GM21360 (cell line): ENCODE data around the gene MLLT10.
"Not testable (repeated sequence)": the region's sequence is repeated elsewhere in the genome, so short reads cannot be mapped to it uniquely, and the experiment has no call there.

Experiments
- ATAC-seq: cut with Tn5 transposase; IDR thresholded peaks from one replicate; pipeline ENCODE4 v1.9.1; 2021; ENCODE audit warnings: mild to moderate bottlenecking, moderate library complexity; ENCODE audit not compliant: unreplicated experiment

Gene MLLT10

DNA sequence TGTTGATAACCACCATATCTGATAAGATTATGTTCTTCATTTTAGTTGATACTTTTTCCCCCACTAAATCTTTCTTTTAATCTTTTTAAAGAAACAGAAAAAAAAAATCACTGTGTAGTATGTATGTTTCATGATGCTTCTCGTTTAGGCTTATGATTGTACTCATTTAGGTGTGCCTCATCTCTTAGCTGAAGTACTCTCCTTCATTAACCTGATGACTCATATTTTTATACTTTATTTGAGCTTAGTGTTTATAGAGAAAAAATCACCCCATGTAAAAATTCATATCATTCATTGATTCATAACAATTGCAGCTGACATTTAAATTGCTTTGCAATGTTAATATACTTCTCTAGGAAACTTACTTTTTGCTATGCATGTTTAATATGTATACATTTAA is 158.9 kb downstream of the MLLT10 start:
- ATAC-seq: no peak

DNA sequence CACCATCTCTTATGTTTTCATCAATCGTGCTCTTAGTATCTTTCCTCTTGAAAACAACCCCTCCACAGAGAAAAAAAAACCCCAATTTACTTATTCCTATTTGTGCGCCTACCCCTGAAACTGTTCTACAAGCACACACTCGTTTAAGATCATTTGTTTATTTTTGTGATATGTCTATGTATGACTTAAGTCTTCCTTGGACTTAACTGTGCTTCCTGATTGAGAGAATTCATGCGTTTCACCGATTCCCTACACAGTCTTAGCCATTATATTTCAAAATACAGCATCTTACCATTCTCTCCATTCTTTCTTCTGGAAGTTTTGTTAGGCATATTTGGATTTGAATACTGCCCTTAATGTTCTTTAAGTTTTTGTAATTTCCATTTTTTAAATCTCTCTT is 159.4 kb downstream of the MLLT10 start:
- no peak for ATAC-seq

DNA sequence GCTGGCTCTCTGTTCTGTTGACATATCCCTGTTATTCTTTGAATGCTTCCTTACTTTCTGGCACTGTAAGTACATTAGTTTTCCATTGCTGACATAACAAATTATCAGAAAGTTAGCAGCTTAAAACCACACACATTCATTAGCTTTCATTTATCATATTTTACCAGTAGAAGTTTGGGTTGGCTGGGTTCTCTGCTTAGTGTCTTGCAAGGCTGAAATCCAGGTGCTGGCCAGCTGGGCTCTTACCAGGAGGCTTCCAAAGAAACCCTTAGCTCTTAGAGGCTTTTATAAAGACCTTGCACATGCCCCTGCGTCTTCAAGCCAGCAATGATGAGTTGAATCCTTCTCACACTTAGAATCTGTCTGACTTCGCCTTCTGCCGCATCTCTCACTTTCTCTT is 160.6 kb downstream of the MLLT10 start:
- no peak for ATAC-seq

DNA sequence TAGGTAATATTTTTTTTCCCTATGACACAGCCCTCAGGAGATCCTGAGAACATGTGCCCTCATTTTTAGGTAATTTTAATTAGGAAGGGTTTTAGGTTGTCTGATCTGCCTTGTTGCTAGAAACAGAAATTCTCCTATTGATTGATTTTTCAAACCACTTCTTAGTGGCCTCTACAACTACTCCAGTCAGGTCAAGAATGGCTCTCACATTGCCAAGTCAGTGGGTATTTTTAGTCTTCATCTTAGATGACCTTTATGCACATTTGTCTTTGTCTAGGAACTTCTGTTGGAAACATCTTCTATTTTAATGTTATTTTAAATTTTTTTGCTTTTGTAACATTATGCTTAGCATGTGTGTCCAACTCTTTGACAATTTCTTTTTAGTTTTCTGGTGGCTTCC is 162.3 kb downstream of the MLLT10 start:
- no peak for ATAC-seq

DNA sequence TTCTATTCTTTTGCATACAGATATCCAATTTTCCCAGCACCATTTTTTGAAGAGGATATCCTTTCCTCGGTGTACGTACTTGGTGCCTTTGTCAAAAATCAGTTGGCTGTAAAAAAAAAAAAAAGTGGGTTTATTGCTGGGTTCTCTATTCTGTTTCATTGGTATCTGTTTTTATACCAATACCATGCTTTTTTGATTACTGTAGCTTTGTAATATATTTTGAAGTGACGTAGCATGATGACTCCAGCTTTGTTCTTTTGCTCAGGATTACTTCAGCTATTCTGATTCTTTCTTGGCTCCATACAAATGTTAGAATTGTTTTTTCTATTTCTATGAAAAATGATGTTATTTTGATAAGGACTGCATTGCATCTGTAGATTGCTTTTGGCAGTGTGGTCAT is 165.5 kb downstream of the MLLT10 start:
- no peak for ATAC-seq

DNA sequence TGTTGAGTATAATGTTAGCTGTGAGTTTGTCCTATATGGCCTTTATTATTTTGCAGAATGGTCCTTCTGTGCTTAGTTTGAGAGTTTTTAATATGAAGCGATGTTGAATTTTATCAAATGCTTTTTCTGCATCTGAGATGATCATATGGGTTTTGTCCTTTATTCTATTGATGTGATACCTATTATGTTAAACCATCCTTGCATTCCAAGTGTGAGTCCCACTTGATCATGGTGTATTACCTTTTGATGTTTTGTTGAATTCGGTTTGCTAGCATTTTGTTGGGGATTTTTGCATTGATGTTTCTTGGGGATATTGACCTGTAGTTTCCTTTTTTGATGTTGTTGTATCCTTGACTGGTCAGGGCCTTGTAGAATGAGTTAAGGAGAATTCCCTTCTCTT is 166.4 kb downstream of the MLLT10 start:
- no peak for ATAC-seq

DNA sequence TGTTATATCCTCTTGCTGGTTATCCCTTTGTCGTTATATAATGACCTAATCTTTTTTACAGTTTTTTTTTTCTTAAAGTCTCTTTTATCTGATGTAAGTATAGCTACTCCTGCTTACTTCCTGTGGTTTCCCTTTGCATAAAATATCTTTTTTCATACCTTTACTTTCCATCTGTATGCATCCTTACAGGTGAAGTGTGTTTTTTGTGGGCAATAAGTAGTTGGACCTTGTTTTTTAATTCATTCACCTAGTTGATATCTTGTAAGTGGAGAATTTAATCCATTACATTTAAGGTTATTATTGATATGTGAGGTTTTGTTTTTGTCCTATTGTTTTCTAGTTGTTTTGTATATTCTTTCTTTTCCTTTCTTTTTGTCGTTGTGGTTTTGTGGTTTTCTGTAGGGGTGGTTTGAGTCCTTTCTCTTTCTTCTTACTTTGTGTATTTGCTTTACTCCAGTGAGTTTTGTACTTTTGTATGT is 168.6 kb downstream of the MLLT10 start:
- ATAC-seq: peak; percentile 64

DNA sequence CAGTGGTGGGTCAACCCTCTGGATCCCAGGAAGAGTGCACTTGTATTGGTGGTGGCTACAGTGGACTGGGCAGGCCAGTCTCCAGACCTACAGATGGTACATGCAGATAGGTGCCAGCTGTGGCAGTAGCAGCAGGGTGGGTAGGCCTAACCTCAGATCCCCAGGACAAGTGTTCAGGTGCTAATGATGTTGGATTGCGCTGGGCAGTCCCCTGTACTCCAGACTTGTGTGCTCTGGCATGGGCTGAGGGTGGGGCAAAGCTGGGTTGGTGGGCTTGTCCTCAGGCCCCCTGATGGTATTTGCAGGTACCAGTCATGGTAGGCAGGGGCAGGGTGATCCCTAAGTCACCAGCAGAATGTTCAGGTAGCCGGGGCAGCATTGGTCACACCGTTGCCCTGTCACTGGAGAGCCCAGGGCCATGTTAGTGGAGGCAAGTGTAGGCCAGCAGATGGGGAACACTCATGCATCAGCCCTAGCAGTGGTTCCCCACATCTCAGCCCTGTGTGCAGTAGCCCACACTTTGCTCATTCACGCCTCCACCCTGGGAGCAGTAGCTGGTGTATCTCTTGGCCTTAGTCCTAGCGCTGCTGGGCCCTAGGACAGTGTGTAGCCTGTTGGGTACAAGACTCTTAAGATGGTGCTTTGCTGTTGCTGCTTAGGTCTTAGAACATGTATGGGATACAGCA is 171.3 kb downstream of the MLLT10 start:
- ATAC-seq: no peak

DNA sequence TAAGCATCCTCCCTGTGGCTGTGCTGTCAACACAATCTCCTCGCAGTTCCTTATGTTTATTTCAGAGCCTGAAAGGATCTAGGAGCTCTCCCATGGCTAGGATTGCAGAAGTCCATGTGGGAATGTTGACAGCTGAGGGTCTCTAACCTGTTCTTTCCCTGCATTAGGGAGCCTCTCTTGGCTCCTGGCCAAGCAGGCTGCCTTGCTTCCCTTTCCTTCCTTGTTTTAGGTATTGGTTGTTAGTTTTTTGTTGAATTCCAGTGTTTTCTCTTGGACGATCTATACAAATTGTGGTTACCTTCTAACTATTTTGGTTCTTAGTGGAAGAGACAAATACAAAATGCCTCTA is 171.8 kb downstream of the MLLT10 start:
- no peak for ATAC-seq

DNA sequence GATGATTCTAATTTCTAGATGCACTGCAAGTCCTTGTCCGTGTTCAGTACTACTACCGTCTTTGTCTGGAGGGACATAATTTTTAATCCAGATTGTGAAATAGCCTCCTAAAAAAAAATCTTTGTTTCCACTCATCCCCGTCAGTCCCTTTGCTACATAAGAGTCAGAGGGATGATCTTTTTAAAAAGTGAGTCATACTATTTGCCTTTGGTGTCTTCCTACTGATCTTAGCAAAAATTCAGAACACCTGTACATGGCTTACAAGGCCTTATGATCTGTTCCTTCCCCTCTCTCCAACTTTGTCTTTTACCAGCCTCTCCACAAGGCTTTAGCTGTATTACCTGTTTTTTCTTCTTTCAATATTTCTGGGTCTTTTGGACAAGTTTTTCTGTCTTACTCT is 173.5 kb downstream of the MLLT10 start:
- ATAC-seq: no peak

DNA sequence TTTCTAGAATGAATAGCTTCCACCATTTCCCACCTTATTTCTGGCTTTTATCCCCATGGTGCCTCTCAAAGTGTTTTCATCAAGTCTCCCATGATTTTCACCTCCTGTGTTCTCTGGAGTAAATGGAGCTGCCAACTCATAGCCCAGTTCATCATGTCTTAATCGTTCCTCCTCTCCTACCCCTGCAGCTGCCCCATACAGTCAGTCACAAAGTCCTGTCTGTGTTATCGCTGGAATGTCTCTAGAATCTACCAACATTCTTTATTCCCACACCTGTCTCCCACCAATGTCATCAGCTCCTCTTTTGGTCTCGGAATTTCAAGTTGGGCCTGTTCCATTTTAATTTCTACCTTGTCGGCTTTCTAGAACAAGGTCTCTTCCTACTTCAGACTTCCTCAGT is 178.9 kb downstream of the MLLT10 start:
- ATAC-seq: no peak

DNA sequence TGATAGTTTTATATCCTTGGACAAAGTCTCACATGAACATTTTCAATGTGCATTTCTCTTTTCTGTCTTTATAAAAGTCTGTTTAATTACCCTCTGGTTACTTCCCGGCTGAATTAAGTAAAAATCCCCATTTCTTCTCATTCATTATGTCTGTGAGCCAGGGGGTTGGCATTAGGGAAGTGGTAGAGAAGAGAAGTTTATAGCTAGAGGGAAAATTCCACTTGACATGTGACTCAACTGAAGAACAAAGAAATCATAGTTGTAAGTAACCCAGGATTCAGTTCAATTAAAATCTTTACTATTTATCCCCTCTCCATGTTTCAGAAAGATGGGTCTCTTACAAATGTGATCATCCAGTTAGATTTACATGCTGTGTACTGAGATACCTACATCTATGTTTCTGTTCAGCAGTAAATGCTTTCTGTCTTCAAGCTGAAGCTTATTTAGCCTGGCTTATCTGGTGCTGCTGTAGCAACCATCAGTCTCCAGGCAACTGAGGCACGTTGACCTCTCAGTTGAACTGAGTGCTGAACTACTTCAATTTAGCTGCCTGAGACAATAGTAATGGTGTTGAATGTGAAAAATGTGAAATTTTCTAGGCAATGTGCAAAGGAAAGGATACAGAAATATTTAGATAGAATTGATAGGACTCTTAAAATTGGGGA is 181.6 kb downstream of the MLLT10 start:
- no peak for ATAC-seq

DNA sequence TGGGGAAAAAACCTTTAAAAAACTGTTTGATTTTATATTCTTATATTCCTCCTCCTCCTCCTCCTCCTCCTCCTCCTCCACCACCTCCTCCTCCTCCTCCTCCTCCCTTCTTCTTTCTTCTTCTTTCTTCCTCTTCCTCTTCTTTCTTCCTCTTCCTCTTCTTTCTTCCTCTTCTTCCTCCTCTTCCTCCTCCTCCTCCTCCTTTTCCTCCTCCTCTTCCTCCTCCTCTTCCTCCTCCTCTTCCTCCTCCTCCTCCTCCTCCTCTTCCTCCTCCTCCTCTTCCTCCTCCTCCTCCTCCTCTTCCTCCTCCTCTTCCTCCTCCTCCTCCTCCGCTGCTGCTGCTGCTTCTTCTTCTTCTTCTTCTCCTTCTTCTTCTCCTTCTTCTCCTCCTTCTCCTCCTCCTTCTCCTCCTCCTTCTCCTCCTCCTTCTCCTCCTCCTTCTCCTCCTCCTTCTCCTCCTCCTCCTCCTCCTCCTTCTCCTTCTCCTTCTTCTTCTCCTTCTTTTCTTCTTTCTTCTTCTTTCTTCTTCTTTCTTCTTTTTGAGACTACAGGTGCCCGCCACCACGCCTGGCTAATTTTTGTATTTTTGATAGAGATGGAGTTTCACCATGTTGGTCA is 183.5 kb downstream of the MLLT10 start:
- ATAC-seq: not testable (repeated sequence)

DNA sequence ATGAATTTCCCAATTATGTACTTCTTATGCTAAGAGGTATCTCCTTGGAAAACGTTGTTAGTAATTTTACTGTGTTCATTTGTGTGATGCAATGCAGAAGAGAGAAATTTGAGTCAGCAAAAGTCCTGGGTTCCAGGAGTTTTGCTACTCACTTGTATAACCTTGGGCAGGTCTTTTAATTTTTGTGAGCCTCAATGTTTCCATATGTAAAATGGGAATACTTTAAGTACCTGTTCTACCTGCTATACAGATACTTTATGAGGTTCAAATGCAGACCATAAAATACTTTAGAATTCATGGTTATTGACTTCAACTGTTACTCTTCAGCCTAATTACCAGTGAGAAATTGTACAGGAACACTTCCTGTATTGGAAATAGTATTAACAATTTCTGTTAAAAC is 185.5 kb downstream of the MLLT10 start:
- no peak for ATAC-seq

DNA sequence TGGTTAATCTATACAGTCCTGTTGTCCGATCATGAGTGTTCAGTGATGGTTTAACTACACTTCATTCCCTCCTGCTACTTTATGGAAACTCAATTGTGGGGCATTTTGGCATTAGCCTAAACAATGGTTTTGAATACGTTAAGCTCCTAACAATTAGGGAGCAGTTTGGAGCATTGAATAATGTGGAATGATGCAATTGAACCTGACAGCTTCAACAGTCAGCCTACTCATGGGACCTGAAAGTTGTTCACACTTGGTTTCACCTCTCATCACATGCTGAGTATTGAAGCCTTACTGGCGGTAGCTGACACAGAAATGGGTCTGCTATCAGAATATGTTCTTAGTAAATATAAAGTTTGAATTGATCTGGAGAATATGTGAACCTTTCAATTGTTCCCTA is 186.1 kb downstream of the MLLT10 start:
- ATAC-seq: no peak

DNA sequence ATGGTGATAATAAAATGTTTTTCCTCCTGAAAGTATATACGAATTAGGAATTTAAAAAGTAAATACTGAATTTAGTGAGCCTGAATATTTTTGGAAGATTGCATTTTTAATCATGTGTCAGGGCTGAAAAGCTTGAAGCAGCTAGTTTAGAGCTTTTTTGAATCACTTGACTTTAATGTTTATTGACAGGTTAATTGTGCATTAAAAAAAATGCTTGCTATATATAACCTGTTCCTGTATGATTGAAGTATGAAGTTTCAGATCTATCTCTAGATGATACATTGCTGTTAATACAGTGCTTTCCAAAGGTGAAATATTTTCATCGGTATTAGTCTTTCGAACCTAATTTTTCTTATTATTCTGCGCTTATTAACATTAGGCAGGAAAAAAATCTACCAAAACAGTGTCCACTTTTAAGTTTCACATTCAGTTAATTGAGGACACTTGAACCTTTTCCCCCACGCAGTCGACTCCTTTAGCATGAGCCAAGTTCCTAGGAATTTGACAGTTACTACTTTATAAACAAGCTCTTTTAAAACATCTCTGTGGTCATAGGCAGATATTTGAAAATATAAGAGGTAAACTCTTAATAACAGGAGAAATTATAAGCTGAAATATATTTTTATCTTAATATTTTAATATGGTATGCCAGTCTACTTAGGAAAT is 187.1 kb downstream of the MLLT10 start:
- no peak for ATAC-seq

DNA sequence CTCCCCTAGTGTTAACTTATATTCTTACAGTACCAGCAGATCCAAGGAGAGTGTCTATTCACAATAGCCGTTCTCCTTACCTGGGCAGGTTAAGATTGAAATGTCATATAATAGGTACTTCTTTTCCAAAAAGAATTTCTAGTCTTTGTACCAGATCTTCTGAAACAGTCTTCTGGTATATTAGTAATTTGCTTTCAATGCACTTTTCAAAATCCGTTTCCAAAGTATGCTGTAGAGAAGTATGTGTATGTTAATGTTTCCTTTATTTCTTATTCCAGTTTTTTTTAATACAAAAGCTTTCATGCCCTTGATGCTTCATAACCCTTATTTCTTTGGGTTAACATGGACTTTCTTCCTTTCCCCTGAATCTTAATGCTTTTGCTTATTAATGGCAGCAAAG is 188.2 kb downstream of the MLLT10 start:
- ATAC-seq: no peak

DNA sequence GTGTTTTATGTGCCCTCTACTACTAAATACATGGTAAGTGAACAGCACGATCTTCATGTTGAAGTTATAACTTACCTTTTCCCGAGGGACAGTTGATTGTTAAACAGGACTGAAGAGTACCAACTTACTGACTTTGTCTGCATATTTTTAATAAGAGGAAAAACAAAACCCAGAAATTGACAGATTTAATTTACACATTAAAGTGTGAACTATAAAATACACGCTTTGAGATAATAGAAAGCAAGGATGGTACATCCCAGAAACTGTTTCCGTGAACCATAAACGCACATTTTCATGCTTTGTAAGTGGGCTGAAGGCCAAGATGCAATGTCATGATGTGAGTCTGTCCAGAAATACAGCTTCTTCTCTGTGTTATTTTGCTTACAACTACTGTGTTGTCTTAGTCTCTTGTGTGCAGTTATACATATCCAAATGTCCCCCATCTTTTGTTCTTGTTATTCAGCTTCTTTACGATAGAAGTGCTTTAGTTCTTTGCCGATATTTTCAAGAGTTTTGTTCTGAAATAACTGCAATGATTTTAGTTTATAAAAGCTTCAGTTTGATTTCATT is 190.1 kb downstream of the MLLT10 start:
- ATAC-seq: no peak

DNA sequence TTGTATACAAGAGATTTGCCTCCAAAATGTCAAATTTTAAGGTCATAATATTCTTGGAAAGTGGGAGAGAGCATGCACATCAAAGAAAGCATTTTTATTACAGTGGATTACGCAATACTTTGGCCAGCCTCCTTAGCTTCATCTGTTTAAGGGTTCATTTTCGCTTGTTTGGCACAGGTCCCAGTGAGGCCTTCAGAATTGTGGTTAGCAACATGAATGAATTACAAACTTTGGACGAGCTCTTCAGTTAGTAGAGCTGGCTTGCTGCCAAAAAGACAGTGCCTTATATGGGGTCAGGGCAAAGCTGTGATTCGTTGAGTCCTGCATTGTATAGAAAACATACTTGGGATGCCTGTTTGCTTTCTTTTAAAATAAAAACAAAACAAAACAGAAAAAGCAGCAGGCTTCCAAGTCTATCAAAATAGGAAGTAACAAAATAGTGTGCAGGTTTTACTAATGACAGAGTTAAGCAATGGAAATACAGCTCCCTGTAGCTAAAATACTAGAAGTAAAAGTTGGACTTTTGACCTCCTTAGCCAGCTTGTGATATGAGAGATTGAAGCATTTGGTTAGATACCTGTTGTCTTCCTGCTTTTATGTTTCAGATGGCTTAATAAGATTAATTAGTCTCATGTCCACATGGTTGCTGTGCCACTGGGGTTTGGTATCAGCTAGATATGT is 190.8 kb downstream of the MLLT10 start:
- peak; percentile 69 for ATAC-seq

DNA sequence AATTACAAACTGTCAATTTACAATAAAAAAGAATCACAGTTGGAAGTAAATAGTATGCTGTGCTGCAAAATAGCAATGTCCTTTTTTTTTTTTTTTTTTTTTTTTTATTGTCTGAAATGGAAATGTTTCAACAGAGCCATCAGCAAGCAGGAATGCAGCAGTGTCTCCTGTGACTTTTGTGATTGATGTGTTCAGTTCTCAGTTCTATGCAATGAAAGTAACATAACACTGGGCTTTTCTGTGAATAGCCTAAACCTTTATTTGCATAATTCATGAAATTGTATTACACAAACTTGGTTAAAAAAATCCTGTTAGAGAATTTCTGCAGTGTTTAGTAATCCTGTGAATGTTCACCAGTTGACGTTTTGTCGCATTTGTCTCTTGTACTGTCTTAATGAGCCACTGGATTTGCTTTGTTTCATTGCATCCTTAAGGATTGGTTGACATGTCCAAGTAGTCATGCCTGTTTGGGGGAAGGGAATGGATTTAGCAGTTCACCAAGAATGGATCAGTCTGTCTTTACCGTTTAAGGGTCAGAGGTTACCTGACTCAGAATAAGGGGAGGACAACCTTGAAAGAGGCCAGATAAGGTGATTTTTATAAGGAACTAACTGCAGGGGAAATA is 192.7 kb downstream of the MLLT10 start:
- ATAC-seq: no peak
